Measurements from ENCODE around the gene ZC3H7B. TPM values are rescaled to one million over a fixed set of nuclear protein-coding genes. Genes with fewer than 3 reads are reported as not detected.

ZC3H7B gene
- total and polyA plus RNA-seq, 2 donors (not counting 3 experiments of a cell fraction or from before 2014, with no cell fraction given): 66.8 to 95.9 TPM

GRCh38 chr22:41407433-41407832 lies 106.1 kb downstream of the ZC3H7B start:
- BruUV-seq (replicated peaks): no TSS peak
- POLR2A ChIA-PET: no interaction called here

More at GRCh38 chr22:41407433-41407832, 106.1 kb downstream of the ZC3H7B start:
- Histone ChIP-seq H3K27ac (ENCODE audit: insufficient read depth, low read depth, low read length) (no peak overlapping the region), H3K36me3 (ENCODE audit: control insufficient read depth in 2 of 2, extremely low read depth in 1 of 2, insufficient read depth in 2 of 2, low read length in 2 of 2) (no peaks in the 10 kb centered on the region), H3K27me3 (ENCODE audit: control insufficient read depth in 2 of 2, insufficient read depth in 2 of 2, low read length in 2 of 2) (no peaks in the 10 kb centered on the region), H3K9me1 (replicated peaks; ENCODE audit: control insufficient read depth, extremely low read depth, insufficient read depth, low read length) (no peaks in the 10 kb centered on the region), H3K4me1 (ENCODE audit: control insufficient read depth, extremely low read depth, insufficient read depth, low read length) (no peaks in the 10 kb centered on the region), H3K9me3 (replicated peaks; ENCODE audit: control insufficient read depth, insufficient read depth, low read length) (no peaks in the 10 kb centered on the region), H3K4me2 (ENCODE audit: insufficient read depth, low read length) (no peak overlapping the region), H3K4me3 (replicated peaks in 1 of 3; ENCODE audit: insufficient read depth in 1 of 3, low read depth in 1 of 3, low read length in 3 of 3) (no peak overlapping the region), H2AFZ (ENCODE audit: low read depth, low read length) (no peak overlapping the region), H4K20me1 (replicated peaks; ENCODE audit: control insufficient read depth, extremely low read depth, insufficient read depth, low read length) (no peaks in the 10 kb centered on the region), H3K9ac (replicated peaks; ENCODE audit: extremely low read depth, insufficient read depth, low read length) (no peak overlapping the region), H3K79me2 (ENCODE audit: control insufficient read depth, insufficient read depth, low read length) (no peaks in the 10 kb centered on the region)
- dilution Hi-C loops (cut with MboI; ENCODE audit: extremely low pct_ligation_motif_present, low sequenced_read_pairs): no loop called here
- DNase-seq (ENCODE audit: low read depth, low spot score) (no peak), FAIRE-seq (no peak)
- intact Hi-C loops (cut with micrococcal nuclease): no loop called here
- TF ChIP-seq JUN (IDR thresholded peaks at IDR 0.05; ENCODE audit: borderline replicate concordance, insufficient read depth, insufficient read length, low read depth) (no peak), GATA2 (IDR thresholded peaks at IDR 0.05; ENCODE audit: insufficient read depth, insufficient read length, low read depth, low read length) (no peak), EZH2 (IDR thresholded peaks at IDR 0.05; ENCODE audit: borderline replicate concordance, low read depth, low read length, severe bottlenecking) (no peak), FOS (IDR thresholded peaks at IDR 0.05; ENCODE audit: borderline replicate concordance, insufficient read depth, low read length) (no peak), MAX (IDR thresholded peaks at IDR 0.05; ENCODE audit: insufficient read depth, insufficient read length) (no peak), POLR2AphosphoS5 (IDR thresholded peaks at IDR 0.05; ENCODE audit: insufficient read depth, low read depth, low read length) (no peak), MYC (IDR thresholded peaks at IDR 0.05; ENCODE audit: low read depth, low read length) (no peak), POLR2A (IDR thresholded peaks at IDR 0.05; ENCODE audit: low read depth, low read length) (no peak)
- TF ChIP-seq, protein P1, sequence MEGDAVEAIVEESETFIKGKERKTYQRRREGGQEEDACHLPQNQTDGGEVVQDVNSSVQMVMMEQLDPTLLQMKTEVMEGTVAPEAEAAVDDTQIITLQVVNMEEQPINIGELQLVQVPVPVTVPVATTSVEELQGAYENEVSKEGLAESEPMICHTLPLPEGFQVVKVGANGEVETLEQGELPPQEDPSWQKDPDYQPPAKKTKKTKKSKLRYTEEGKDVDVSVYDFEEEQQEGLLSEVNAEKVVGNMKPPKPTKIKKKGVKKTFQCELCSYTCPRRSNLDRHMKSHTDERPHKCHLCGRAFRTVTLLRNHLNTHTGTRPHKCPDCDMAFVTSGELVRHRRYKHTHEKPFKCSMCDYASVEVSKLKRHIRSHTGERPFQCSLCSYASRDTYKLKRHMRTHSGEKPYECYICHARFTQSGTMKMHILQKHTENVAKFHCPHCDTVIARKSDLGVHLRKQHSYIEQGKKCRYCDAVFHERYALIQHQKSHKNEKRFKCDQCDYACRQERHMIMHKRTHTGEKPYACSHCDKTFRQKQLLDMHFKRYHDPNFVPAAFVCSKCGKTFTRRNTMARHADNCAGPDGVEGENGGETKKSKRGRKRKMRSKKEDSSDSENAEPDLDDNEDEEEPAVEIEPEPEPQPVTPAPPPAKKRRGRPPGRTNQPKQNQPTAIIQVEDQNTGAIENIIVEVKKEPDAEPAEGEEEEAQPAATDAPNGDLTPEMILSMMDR (IDR thresholded peaks at IDR 0.05; ENCODE audit: extremely low read depth in 1 of 2, insufficient read depth in 1 of 2, low read depth in 1 of 2, low read length in 2 of 2): no peak
- CTCF ChIA-PET: interaction anchor here (2.7 to 7.9 kb wide), 2 partner anchors 109 to 119 kb away, joined by 11 to 251 read pairs; no protein-coding TSS in a partner anchor

Measured in endothelial cell of umbilical vein (primary cell).